Measurements from ENCODE around the gene FBXL15. TPM values are rescaled to one million over a fixed set of nuclear protein-coding genes. Genes with fewer than 3 reads are reported as not detected.

Gene FBXL15
- total and polyA plus RNA-seq, 11 donors: 6.6 to 20.0 (median 10.2) TPM

- TF ChIP-seq POLR2A (IDR thresholded peaks at IDR 0.05): no peak
- no peak for TF ChIP-seq CTCF (IDR thresholded peaks at IDR 0.05)
- intact Hi-C loops (cut with DNase I): loop anchor here in 5 of 10 donors (5.0 to 10.0 kb wide), 3 partner anchors 85 to 192 kb away; no protein-coding TSS in a partner anchor
- Histone ChIP-seq H3K36me3 (peaks cover 0 to 8% (median 0%) of the 10 kb centered on the region in 9 donors), H3K4me3 (no peak overlapping the region), H3K9me3 (no peaks in the 10 kb centered on the region), H3K4me1 (peaks cover 0 to 30% (median 20%) of the 10 kb centered on the region in 12 donors), H3K27ac (no peak overlapping the region), H3K27me3 (no peaks in the 10 kb centered on the region)
- no peak for DNase-seq
- WGBS, 4 donors: 89 to 93% (median 90%) methylated on average over 5 of the region's 5 CpGs
- no peak for ATAC-seq
Measured at GRCh38 chr10:102392306-102392705, 28.3 kb upstream of the FBXL15 start.

GRCh38 chr10:102393411-102394078 is 27.1 kb upstream of the FBXL15 start:
- Histone ChIP-seq H3K4me1 (peaks cover 1 to 35% (median 20%) of the 10 kb centered on the region in 12 donors), H3K27me3 (no peaks in the 10 kb centered on the region), H3K9me3 (no peaks in the 10 kb centered on the region), H3K36me3 (peaks cover 0 to 21% (median 0%) of the 10 kb centered on the region in 9 donors), H3K4me3 (peak overlapping the region; percentile 50 to 91 (median 75)), H3K27ac (peak overlapping the region; percentile 89 to 99 (median 96))
- 34 to 38% (median 35%) methylated on average over 30 of the region's 30 CpGs for WGBS, 4 donors
- TF ChIP-seq POLR2A (IDR thresholded peaks at IDR 0.05) (no peak), CTCF (IDR thresholded peaks at IDR 0.05) (peak in 6 of 12 donors; percentile 93 to 99 (median 96))
- DNase-seq: peak in 1 of 5 donors; percentile 24
- no peak for ATAC-seq
- intact Hi-C loops (cut with DNase I): loop anchor here in 7 of 10 donors (1.0 to 10.0 kb wide), 10 partner anchors 27 to 191 kb away; partner anchors contain the start of genes FBXL15 (in 3 of the 7) and ACTR1A (in 1 of the 7)

GRCh38 chr10:102394079-102394800 is 26.4 kb upstream of the FBXL15 start:
- TF ChIP-seq POLR2A (IDR thresholded peaks at IDR 0.05) (peak in 1 of 2 donors; percentile 81), CTCF (IDR thresholded peaks at IDR 0.05) (peak in 10 of 12 donors; percentile 1 to 98 (median 94))
- Histone ChIP-seq H3K4me1 (peaks cover 3 to 42% (median 26%) of the 10 kb centered on the region in 12 donors), H3K4me3 (peak overlapping the region; percentile 50 to 91 (median 75)), H3K27me3 (no peaks in the 10 kb centered on the region), H3K27ac (peak overlapping the region; percentile 89 to 99 (median 96)), H3K9me3 (no peaks in the 10 kb centered on the region), H3K36me3 (peaks cover 0 to 27% (median 0%) of the 10 kb centered on the region in 9 donors)
- WGBS, 4 donors: 0 to 1% (median 0%) methylated on average over 46 to 71 of the region's 71 CpGs
- ATAC-seq (peak; percentile 84 to 94 (median 92)), DNase-seq (peak; percentile 96 to 98 (median 97))
- intact Hi-C loops (cut with DNase I): loop anchor here in 7 of 10 donors (1.0 to 10.0 kb wide), 10 partner anchors 27 to 191 kb away; partner anchors contain the start of genes FBXL15 (in 3 of the 7) and ACTR1A (in 1 of the 7)

Measured in heart left ventricle (tissue), 16 donors.